Measurements from ENCODE around the gene TSPAN15. TPM values are rescaled to one million over a fixed set of nuclear protein-coding genes. Genes with fewer than 3 reads are reported as not detected.

TSPAN15 gene
- total RNA-seq, 1 experiment from 2014 or later, result 108 TPM

DNA sequence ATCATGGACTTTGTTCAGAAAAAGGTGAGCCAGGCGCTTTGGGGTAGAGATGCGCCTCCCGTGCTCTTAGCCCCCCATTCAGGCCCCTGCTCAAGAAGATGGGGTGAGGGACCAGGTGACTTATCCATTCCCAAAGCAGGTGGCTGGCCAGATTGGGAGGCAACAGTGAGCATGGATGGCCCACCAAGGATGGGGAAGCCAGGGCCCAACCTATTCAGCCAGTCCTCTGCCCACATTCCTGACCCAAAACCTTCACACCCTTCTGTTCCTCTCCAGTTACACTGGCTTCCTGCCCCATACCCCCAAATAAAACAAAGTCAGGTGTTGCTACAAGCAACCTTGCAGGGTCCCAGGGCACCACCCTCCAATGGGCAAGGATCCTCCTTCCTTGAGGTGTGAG lies 44.4 kb downstream of the TSPAN15 start:
- no peak overlapping the region for H3K4me3 ChIP-seq
- TF ChIP-seq, protein P1, sequence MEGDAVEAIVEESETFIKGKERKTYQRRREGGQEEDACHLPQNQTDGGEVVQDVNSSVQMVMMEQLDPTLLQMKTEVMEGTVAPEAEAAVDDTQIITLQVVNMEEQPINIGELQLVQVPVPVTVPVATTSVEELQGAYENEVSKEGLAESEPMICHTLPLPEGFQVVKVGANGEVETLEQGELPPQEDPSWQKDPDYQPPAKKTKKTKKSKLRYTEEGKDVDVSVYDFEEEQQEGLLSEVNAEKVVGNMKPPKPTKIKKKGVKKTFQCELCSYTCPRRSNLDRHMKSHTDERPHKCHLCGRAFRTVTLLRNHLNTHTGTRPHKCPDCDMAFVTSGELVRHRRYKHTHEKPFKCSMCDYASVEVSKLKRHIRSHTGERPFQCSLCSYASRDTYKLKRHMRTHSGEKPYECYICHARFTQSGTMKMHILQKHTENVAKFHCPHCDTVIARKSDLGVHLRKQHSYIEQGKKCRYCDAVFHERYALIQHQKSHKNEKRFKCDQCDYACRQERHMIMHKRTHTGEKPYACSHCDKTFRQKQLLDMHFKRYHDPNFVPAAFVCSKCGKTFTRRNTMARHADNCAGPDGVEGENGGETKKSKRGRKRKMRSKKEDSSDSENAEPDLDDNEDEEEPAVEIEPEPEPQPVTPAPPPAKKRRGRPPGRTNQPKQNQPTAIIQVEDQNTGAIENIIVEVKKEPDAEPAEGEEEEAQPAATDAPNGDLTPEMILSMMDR (conservative IDR thresholded peaks at IDR 0.05), result no peak
- TF ChIP-seq EZH2 (IDR thresholded peaks at IDR 0.05; ENCODE audit: low read depth), result no peak
- no peaks in the 10 kb centered on the region for H3K36me3 ChIP-seq (ENCODE audit: low read depth)
- no peaks in the 10 kb centered on the region for H3K4me1 ChIP-seq (replicated peaks; ENCODE audit: insufficient read depth)
- H3K27ac ChIP-seq, result no peak overlapping the region
- CTCF ChIA-PET, result no interaction called here
- peak in 1 of 2 experiments; percentile 1 for DNase-seq
- H3K79me2 ChIP-seq (ENCODE audit: low read depth), result no peaks in the 10 kb centered on the region
- no peak overlapping the region for H2AFZ ChIP-seq
- no peaks in the 10 kb centered on the region for H4K20me1 ChIP-seq (ENCODE audit: insufficient read depth)
- H3K4me2 ChIP-seq, result no peak overlapping the region
- POLR2A ChIA-PET (ENCODE audit: unreplicated experiment), result no interaction called here
- H3F3A ChIP-seq (ENCODE audit: insufficient read depth, low read depth), result no peaks in the 10 kb centered on the region
- no peaks in the 10 kb centered on the region for H3K27me3 ChIP-seq (ENCODE audit: insufficient read depth, low read depth)
- intact Hi-C loops (cut with micrococcal nuclease; ENCODE audit: unreplicated experiment), result no loop called here
- H3K9me2 ChIP-seq (ENCODE audit: insufficient read depth), result no peaks in the 10 kb centered on the region
- H3K9me3 ChIP-seq (ENCODE audit: insufficient read depth, low read depth), result no peaks in the 10 kb centered on the region
- no TSS peak for BruUV-seq (replicated peaks)

DNA sequence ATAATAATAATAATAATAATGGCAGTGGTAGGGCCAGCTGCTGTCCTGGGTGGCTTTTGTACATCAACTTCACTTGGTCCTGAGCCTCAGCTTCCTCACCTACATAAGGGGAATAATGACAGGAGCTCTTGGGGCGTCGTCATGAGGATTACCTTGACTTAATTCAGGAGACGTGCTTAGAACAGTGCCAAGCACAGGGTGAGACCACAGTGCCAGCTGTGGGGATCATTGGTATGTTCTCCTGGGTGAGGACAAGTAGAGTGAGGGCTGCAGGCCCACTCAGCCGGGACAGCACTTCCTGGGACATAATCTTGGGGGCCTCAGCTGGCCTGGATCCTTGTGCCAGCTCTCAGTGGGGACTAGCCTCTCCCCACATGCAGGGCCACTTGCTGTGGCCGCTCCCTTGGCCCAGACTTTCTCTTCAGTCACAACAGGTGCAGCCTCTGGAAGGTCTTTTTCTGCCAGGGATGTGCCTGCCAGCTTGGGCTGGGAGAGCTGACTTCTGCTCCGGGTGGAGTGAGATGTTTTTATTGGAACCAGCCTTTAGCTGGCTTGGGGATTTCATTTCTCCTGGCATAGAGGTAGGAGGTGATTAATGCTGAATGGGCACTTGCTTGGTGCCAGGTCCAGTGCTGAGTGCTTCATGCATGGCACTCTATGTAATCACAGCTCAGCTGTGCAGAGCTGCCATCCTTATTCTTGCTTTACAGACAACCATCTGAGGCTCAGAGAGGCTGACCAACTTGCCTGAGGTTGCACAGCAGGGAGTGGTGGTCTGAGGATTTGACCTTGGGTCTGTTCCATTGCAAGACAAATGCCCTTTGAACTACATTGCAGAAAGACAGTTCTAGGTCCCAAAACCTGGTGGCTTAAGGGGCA lies 45.3 kb downstream of the TSPAN15 start:
- H3K79me2 ChIP-seq (ENCODE audit: low read depth), result no peaks in the 10 kb centered on the region
- H3K27me3 ChIP-seq (ENCODE audit: insufficient read depth, low read depth), result no peaks in the 10 kb centered on the region
- no peak overlapping the region for H3K4me2 ChIP-seq
- no peak overlapping the region for H2AFZ ChIP-seq
- intact Hi-C loops (cut with micrococcal nuclease; ENCODE audit: unreplicated experiment), result no loop called here
- H3K4me3 ChIP-seq, result no peak overlapping the region
- H3K9me3 ChIP-seq (ENCODE audit: insufficient read depth, low read depth), result no peaks in the 10 kb centered on the region
- POLR2A ChIA-PET (ENCODE audit: unreplicated experiment), result no interaction called here
- H3K4me1 ChIP-seq (replicated peaks; ENCODE audit: insufficient read depth), result no peaks in the 10 kb centered on the region
- 0 out of 2 replicates have a peak, but pooled peaks cover 3% of the 10 kb centered on the region for H3K36me3 ChIP-seq (ENCODE audit: low read depth)
- no peak for TF ChIP-seq EZH2 (IDR thresholded peaks at IDR 0.05; ENCODE audit: low read depth)
- TF ChIP-seq, protein P1 (conservative IDR thresholded peaks at IDR 0.05), result no peak
- peak in 1 of 2 experiments; percentile 12 for DNase-seq
- H4K20me1 ChIP-seq (ENCODE audit: insufficient read depth), result peaks cover 4% of the 10 kb centered on the region; the same call in 1 of the 2 replicates
- H3K9me2 ChIP-seq (ENCODE audit: insufficient read depth), result no peaks in the 10 kb centered on the region
- no peaks in the 10 kb centered on the region for H3F3A ChIP-seq (ENCODE audit: insufficient read depth, low read depth)
- CTCF ChIA-PET, result no interaction called here
- H3K27ac ChIP-seq, result no peak overlapping the region
- no TSS peak for BruUV-seq (replicated peaks)

DNA sequence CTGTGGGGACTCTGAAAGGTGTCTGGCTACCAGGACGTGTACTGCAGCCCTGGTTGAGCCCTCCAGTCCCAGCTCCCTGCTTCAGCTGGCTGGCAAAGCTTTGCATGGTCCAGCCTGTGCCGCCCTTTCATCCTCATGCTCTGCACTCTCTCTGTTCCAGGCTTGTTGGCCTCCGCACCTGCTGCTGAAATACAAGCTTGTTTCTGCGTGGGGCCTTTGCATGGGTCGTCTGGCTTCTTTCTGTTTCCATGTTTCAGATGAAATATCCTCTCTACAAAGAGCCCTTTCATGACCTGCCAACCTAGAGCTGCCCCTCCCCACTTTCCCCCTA lies 45.9 kb downstream of the TSPAN15 start:
- peaks cover 4% of the 10 kb centered on the region; the same call in 1 of the 2 replicates for H4K20me1 ChIP-seq (ENCODE audit: insufficient read depth)
- H3K79me2 ChIP-seq (ENCODE audit: low read depth), result no peaks in the 10 kb centered on the region
- no peak overlapping the region for H3K4me2 ChIP-seq
- intact Hi-C loops (cut with micrococcal nuclease; ENCODE audit: unreplicated experiment), result no loop called here
- no peaks in the 10 kb centered on the region for H3K4me1 ChIP-seq (replicated peaks; ENCODE audit: insufficient read depth)
- DNase-seq, result no peak
- H3K4me3 ChIP-seq, result no peak overlapping the region
- H3K27ac ChIP-seq, result no peak overlapping the region
- H3K9me3 ChIP-seq (ENCODE audit: insufficient read depth, low read depth), result no peaks in the 10 kb centered on the region
- CTCF ChIA-PET, result no interaction called here
- POLR2A ChIA-PET (ENCODE audit: unreplicated experiment), result no interaction called here
- no peaks in the 10 kb centered on the region for H3K27me3 ChIP-seq (ENCODE audit: insufficient read depth, low read depth)
- no peak overlapping the region for H2AFZ ChIP-seq
- H3K9me2 ChIP-seq (ENCODE audit: insufficient read depth), result no peaks in the 10 kb centered on the region
- TF ChIP-seq, protein P1 (conservative IDR thresholded peaks at IDR 0.05), result no peak
- TF ChIP-seq EZH2 (IDR thresholded peaks at IDR 0.05; ENCODE audit: low read depth), result no peak
- no peaks in the 10 kb centered on the region for H3F3A ChIP-seq (ENCODE audit: insufficient read depth, low read depth)
- 0 out of 2 replicates have a peak, but pooled peaks cover 4% of the 10 kb centered on the region for H3K36me3 ChIP-seq (ENCODE audit: low read depth)
- BruUV-seq (replicated peaks), result no TSS peak
